IPS DF 4.7 (cell line): ENCODE measurements around the gene CYSTM1.
A peak's percentile ranks its signal among the peaks of the same experiment; 100 is the strongest.

ENCODE experiments used
- DNase-seq: peaks from one replicate; pipeline ENCODE4 v3.0.0-alpha.2; 2013; ENCODE audit warnings: low spot score; ENCODE audit errors: extremely low read depth

Gene CYSTM1

DNA sequence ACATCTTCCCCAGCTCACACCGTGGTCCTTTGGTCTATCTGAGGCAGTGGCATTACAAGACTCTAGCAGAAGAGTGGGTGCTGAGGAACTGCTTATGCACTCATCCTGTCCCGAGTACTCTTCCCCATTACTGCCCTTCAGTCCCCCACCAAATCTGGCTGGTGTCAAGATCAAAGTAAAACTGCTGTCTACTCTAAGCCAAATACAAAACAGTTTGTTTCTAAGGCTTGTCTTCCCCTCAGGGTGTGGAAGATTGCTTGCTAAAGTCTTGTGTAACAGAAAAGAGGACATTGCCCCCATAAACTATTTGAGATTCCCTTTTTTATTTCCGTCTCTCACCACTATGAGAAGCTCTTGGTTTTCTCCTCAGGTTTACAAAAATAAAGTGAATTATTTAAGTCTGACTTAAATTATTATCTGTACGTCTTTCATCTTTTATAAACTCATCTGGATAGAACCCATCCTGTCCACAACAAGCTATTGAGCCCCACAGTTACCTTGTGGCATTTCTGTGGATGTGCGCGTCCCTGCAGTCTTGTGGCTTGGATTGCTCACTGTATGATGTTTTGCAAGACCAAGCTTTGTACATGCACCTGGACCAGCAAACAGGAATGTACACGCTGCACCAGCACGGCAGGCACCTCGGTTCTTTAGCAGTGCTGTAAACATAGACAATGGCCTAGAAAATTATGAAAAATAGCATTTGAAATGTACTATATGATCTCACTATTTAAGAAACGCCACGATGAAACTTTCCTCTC lies 61.0 kb downstream of the CYSTM1 start:
- DNase-seq, result no peak

DNA sequence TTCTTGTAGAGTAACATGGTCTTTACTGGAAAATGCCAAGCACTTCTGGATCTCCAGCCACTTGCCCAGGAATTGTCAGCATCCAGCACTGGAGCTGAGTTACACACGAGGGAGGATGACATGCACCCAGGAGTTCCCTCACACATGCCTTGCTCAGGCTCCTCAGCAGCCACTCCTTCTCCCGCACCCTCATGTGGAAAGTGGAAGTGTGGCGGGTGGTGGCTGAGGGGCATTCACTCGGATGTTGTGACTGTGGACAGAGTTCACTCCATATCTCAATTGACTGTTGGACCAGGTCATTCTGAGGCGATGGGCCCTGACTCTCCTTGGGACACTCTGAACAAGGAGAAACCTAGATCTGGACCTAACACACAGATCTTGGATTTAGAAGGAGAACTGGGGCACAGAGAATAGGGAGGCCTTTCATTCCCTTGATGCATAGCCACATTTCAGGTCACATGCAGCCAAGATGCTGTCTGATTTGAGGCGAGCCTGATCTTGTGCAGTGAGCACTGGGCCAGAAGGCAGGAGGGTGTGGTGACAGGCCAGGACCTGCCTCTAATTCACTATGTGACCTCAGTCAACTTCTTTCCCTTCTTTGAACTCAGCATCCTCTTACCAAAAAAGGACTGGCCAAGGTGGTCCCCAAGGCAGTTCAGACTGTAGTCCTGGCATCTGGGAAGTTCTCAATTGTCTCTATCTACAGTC lies 62.1 kb downstream of the CYSTM1 start:
- no peak for DNase-seq

DNA sequence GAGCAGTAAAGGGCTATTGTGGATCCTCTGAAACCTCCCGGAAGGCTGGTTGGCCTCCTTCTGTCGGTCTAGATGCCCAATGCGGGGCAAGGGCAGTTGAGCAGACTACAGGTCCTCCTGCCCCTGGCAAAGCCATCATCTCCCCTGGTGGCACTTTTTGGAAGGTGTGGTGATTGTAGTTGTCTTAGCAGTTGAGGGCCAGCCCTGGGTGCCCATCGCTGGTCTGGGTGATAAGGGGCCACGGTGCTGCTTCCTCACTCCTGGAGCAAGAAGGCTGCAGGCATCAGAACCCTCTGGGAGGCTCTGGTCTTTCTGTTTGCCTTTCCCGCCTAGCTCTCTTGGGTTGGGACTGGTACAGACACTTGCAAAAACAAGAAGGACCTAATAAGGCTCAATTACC lies 63.8 kb downstream of the CYSTM1 start:
- no peak for DNase-seq

DNA sequence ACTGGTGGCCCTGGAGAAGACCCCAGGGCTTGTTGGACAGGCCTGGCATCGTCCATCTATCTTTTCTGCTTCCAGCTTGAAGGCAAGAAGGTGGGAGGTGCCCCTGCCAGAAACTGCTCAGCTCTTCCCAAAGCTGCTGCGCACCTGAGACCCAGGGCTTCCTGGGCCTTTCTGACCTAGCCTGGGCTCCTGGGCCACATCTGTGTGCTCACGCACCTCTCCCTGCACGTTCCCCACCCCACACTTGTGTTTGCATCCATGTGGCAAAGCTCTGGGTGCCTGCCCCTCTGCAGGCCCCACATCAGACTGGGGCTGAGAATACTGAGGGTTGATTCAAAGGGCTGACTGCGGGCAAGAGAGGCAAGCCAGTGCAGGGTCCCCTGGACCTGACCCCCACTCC lies 64.5 kb downstream of the CYSTM1 start:
- no peak for DNase-seq

DNA sequence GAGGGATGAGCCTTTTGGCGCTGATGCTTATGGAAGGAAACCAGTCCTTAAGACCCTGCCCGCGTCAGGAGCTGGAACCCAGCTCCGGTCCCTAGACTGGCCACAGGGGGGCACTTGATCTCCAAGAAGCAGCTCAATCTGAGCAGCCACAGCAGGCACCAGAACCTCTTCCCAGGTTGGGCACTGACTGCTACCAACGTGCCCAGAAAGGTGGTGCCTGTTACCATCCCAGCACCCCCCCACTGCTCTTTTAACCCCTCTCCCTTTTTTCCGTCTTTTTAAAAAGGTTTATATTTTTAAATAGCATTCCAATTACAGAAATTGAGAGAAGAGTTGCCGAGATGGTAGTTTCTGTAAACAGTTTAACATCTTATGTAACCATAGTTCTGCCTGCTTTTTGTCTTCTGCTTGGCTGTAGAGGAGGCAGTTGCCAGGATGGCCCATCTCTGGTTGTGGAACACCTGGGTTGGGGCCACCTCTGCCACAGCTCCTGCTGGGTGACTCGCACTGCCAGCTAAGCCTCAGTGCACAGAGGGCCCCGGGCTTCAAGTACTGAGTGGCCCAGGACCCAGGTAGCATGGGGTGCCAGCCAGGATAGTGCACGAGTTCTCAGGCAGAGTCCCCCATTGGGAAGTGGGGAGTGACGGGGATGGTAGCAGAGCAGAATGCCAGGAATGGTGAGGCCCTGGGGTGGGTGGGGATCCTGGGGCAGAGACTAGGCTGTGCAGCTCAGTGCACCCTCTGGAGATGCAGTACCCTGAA lies 65.1 kb downstream of the CYSTM1 start:
- peak; percentile 36 for DNase-seq

DNA sequence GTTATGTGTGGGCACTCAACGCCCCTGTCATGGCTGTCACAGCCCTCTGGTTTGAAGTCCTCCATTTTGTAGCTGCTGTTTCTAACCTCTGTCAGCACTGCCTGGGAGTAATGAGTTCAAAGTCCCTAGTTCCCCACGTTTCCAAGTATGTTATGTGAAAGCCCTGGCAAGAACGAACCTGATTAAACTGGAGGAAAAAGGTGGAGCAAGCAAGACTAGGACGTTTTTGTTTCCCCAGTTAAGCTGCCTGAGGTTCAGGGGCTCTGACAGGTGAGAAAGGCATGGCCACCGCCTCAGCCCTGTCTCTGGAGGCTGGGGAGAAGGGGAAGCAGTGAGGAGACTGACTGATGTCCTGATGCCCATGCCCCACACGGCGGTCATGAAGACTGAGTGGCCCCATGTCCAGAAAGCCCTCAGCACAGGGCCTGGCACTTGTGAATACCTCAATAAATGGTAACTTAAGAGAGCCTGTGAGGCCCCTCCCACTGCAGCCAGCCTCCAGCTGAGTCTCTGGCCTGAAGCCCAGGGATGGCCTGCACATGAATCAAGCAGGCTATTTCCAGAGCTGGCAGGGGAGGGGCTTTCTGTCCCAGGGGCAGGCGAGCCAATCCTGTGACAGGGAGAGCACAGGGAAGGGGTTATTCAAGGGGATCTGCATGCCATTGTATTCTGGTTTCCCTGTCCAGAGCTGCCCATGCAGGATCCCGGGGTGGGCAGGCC lies 66.2 kb downstream of the CYSTM1 start:
- no peak for DNase-seq

DNA sequence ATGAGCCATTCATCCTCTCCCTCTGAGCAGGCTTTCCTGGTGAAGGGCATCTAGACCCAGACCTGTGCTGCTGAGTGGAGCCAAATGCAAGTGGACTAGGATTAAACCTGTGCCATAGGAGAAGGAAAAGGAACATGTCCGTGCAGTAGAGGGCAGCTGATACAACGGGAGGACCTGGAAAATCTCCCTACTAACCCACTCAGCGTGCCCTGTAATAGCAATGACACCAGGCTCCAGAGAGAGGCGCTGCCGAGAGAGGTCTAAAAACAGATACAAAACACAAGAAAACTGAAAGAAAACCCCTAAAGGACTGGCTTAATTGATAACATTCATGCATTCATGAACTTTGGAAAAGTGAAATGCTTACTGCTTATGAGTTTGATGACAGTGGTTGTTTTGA lies 67.1 kb downstream of the CYSTM1 start:
- no peak for DNase-seq

DNA sequence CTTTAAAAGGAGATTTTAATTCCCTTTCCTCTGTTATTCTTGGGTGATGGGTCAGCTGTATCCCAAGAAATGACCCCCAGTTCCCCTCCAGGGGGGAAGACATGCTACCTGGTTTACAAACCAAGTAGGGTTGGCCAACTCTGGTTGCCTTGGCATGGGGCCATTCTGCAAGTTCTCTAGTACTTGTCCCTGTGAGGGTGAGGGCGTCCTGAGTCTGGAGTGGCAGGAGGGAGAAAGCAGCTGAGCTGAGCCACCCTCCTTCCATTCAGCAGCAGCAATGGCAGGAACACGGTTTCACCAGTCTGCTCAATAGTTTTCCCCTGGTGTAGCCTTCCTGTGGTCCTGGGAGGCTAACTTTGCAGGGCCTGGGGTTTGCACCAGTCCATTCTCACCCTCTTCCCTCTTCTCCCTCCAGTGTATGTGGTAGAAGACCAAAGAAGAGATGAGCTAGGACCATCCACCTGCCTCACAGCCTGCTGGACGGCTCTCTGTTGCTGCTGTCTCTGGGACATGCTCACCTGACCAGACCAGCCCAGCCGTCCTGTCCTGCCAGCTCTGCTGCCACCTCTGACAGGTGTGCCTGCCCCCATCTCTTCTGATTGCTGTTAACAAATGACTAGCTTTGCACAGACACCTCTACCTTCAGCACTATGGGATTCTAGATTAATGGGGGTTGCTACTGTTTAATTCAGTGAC lies 68.0 kb downstream of the CYSTM1 start:
- no peak for DNase-seq

DNA sequence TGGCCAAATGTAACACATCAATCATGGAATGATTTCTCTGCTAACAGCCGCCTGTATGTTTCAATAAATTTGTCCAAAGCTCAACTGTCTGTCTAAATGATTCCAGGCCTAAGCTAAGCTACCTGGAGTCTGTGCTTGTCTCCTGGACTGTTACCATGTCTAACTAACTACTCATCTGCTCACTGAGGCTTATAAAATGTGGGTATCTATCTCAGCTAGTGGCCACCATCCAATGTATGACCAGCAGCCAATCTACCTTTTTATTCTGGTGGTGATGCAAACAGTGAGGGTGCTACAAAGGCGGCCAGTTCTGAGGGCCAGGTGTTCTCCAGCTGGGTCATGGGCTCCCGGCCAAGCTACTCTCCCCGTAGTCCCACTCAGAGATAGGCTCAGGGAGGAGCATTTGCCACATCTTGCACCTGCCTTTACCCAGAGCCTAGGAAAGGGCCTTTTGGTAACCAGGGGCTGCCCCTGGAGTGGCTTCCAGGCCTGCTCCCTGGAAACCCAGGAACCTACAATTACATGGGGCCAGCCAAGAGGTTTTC lies 68.8 kb downstream of the CYSTM1 start:
- DNase-seq, result no peak

DNA sequence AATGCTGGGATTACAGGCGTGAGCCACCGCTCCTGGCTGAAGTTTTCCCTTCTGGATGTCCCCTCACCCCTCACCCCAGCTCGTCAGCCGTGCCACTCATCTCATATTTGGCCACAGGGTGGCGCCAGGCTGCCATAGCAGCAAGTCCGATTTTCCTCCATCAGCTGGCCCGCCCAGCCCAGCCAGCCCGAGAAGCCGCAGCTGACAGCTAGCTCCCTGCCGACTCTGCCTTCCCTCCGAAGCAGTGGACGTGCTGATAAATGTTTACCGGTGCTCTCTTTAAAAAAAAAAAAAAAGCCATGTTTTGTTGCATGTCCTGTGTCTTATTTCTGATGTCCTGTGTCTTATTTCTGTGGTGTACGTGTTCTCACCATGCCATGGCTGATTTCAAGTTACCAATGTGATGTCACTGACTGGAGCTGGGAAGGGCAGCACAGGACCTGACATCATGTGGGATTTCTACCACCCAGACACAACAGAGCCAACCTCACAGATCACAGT lies 69.6 kb downstream of the CYSTM1 start:
- no peak for DNase-seq

DNA sequence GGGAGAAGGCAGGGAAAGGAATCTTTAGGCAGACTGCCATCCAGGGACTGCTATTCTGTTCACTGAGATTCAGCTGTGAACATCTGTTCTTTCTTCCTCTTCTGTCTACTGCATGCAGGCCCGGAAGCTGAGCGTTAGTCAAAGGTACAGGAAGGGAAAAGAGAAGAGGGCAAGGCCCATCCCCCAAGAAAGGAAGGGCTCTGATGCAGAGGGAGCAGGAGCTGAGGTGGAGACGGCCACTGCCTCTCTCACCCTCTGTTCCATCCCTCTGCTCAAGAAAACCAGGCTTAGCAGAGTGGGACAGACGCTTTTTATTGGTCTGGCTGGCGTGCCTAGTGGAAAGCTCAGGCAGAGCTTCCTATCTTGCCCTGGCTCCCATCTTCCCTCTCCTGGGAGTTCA lies 70.4 kb downstream of the CYSTM1 start:
- DNase-seq, result no peak

DNA sequence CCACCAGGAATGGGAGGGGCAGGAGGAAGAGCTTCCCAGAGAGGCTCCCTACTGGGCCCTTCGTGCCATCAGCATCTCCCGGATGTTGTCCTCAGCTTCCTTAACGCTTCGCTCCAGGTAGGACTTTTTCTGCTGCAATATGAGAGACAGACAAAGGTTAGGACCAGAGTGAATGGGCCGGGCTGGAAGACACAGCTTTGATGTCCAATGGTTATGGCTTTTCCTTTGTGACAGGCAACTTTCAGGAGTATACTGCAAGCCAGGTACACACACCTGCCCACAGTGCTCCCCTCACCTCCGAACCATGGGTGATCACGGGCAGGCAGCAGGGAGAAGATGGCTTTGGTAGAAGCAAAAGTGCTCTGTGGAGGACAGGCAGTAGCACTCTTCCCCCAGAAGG lies 70.9 kb downstream of the CYSTM1 start:
- no peak for DNase-seq

DNA sequence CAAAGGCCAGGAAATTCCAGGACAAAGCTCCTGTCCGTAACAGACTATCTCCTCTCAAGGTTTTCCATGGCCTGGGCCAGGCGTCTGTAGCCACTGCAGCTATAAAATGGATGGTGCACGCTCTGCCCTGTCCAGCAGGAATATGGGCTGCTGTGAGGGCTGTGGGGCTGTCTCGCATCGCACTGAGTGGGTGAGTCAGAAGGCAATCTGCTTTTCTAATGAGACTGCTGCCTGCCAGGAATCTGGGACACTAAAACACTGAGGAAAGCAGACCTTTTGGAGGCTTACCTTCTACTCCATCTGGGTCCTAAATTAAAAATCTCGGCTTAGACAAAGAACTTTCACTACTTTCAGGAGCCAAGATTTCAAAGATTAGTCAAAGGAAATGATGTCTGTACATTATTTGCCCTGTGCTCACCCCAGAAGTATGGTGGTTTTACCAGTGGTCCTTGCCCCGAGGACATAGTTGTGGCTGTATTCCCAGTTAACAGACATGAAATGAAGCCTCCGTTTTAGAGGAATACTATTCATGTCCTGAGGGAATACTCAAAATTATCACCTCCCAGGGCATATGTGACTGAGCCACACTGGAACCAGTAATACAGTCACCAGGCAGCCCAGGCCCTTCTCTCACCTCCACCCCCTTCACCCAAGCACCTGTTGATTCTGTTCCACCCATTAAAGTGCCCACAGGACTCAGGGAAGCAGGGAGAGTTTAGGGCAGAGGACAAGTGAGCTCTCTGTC lies 71.6 kb downstream of the CYSTM1 start:
- no peak for DNase-seq

DNA sequence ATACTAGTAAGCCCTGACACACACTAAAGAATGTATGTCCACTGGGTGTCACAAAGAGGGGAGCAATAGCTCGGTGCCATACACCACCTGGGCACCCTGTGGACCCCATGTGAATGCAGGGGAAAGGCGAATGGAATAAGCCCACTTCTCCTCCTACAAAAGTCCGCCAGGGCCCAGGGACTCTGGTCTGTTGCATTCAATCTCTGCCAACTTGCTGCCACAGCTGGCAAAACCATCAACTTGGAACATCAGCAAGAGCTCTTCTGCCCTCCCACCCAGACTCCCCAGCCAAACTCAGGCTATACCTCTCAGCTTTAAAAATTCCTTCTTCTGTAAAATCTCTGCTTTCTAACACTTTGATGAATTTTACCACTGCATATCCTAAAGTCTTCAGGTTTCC lies 73.4 kb downstream of the CYSTM1 start:
- DNase-seq, result no peak

DNA sequence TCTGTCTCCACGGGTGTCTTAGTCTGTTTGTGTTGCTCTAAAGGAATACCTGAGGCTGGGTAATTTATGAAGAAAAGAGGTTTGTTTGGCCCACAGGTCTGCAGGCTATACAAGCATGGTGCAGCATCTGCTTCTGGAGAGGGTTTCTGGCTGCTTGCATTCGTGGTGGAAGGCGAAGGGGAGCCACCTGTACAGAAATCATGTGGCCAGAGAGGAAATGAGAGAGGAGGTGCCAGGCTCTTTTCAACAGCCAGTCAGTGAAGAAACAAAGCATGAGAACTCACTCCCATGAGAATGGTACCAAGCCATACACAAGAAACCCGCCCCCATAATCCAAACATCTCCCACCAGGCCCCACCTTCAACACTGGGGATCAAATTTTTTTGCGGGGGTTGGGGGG lies 74.5 kb downstream of the CYSTM1 start:
- no peak for DNase-seq

DNA sequence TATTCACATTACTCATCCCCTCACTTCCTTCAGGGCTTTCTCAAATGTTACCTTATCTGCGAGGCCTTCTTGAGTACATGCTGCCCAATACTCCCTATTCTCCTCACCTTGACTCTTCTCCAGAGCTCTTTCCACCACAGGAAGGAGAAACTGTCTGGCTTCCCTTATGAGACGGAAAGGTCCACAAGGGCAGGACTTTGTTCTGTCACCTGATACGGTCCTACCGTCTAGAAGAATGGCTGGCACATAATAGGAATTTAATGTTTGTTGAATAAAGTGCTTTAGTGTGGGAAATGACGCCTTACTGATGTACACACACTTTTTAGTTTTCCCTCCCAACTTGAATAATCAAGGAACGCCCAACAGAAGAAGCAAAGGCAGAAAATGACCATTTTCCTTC lies 75.4 kb downstream of the CYSTM1 start:
- DNase-seq, result no peak

DNA sequence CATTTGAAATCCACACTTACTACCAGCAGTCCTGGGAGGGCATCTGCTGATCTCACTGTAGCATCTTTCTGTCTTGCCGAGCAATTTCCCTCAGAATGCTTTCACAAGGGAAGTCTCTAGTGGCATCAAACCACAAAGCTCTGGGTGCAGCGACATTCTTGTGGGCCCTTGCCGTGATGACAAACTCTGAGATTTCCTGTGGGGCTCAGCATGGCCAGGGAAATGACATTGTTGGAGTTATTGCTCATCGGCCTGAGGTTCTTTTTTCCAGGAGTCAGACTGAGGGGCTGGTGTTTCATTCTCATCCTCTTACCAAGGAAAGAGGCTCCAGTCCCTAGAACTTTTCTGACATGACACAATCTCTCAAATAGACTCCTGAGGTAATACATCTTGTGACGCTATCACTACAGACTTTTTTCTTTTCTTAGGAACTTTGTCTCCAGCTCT lies 76.6 kb downstream of the CYSTM1 start:
- no peak for DNase-seq

DNA sequence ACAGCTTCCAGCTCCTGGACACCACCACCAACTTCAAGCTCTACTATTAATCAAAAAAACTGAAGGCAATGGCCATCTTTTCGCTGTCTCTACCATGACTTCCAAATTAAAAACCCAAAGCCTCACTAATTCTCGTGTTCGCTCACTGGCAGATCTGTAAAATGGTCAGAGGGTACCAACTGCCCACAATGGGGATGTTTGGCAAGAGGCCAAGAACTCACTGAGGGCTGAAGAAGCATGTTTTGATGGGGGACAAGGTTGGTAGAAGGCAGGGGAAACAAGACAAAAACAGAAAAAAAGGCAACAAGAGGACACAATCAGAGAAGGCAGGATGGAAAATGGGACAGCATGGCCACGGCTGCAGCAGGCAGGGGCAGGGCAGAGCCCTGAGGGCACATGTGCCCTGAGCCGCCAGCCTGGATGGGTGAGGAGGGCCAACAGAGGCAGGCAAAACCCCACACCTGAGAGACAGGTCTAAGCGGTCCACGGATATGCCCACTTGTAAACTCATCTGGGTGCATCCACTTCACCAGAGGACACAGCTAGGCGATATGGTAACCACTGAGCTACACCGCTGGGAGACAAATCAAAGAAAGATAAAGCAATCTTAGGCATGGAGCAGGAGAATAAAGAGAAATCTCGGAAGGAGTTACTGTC lies 77.6 kb downstream of the CYSTM1 start:
- DNase-seq, result no peak

DNA sequence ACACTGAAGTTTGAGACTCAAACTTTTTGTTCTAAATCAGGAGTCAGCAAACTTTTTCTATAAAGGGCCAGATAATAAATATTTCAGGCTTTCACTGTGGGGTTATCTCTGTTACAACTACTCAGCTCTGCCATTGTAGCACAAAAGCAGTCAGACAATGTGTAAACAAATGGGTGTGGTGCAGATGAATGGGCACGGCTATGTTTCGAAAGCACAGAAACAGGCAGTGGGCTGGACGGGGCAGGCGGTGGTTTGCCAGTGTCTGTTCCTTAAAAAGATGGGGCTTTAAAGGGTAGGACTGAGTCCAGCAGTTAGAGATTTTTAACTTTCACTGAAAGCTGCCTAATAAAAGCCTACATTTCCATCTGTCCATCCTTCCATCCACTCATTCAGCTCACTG lies 79.0 kb downstream of the CYSTM1 start:
- no peak for DNase-seq
